ENCODE measurements around the gene PHF1.

PHF1 gene

GRCh38 chr6:33416386-33417127 is 5.7 kb downstream of the PHF1 start:
- TF ChIP-seq CTCF (IDR thresholded peaks at IDR 0.05; ENCODE audit: low read length, missing control alignments), result no peak
- peak overlapping the region; percentile 95 for H3K4me3 ChIP-seq (replicated peaks; ENCODE audit: low read depth, low read length)
- no peak for DNase-seq (ENCODE audit: low read depth)

GRCh38 chr6:33417128-33417902 is 6.5 kb downstream of the PHF1 start:
- no peak for TF ChIP-seq CTCF (IDR thresholded peaks at IDR 0.05; ENCODE audit: low read length, missing control alignments)
- peak overlapping the region; percentile 95 for H3K4me3 ChIP-seq (replicated peaks; ENCODE audit: low read depth, low read length)
- peak; percentile 73 for DNase-seq (ENCODE audit: low read depth)

- peak within 1 kb of the TSS; percentile 95 for H3K4me3 ChIP-seq (replicated peaks; ENCODE audit: low read depth, low read length)
- peak; percentile 17 for TF ChIP-seq CTCF (IDR thresholded peaks at IDR 0.05; ENCODE audit: low read length, missing control alignments)
- peak; percentile 100 for DNase-seq (ENCODE audit: low read depth)
These were observed 7.3 kb downstream of the PHF1 start, which contains the start of gene CUTA for GRCh38 chr6:33417903-33418689. Gene CUTA, minus strand, starts transcription at chr6:33418107. Its CDS starts 107 bp downstream, at chr6:33418000.

GRCh38 chr6:33418690-33419291 is 8.0 kb downstream of the PHF1 start:
- no peak for TF ChIP-seq CTCF (IDR thresholded peaks at IDR 0.05; ENCODE audit: low read length, missing control alignments)
- peak overlapping the region; percentile 35 for H3K4me3 ChIP-seq (replicated peaks; ENCODE audit: low read depth, low read length)
- peak; percentile 46 for DNase-seq (ENCODE audit: low read depth)

- TF ChIP-seq CTCF (IDR thresholded peaks at IDR 0.05; ENCODE audit: low read length, missing control alignments), result no peak
- H3K4me3 ChIP-seq (replicated peaks; ENCODE audit: low read depth, low read length), result peak within 1 kb of the TSS; percentile 58
- peak; percentile 68 for DNase-seq (ENCODE audit: low read depth)
These were observed 9.0 kb downstream of the PHF1 start, which contains the start of gene SYNGAP1 for GRCh38 chr6:33419580-33420490. Gene SYNGAP1, plus strand, starts transcription at chr6:33420065. Its CDS starts 200 bp downstream, at chr6:33420265.

Measured in fibroblast of pulmonary artery (primary cell).